ENCODE results near the gene CDKN1C.

The CDKN1C gene

GRCh38 chr11:2885678-2886081 is at the start of gene CDKN1C:
Gene CDKN1C, minus strand, starts transcription at chr11:2885775. Its CDS starts 319 bp downstream, at chr11:2885456.
- peak; percentile 65 for DNase-seq

GRCh38 chr11:2934611-2935239 is 49.1 kb upstream of the CDKN1C start:
- no peak for DNase-seq

- DNase-seq: no peak
Observed at GRCh38 chr11:2934021-2934550, 48.5 kb upstream of the CDKN1C start.

- DNase-seq: no peak
Observed at GRCh38 chr11:2933375-2934020, 47.9 kb upstream of the CDKN1C start.

- no peak for DNase-seq
Observed at GRCh38 chr11:2932850-2933251, 47.3 kb upstream of the CDKN1C start.

GRCh38 chr11:2931771-2932738 is 46.5 kb upstream of the CDKN1C start:
- no peak for DNase-seq

- no peak for DNase-seq
Observed at GRCh38 chr11:2931420-2931746, 45.8 kb upstream of the CDKN1C start.

GRCh38 chr11:2930704-2931419 is 45.3 kb upstream of the CDKN1C start:
- no peak for DNase-seq

- DNase-seq: no peak
Observed at GRCh38 chr11:2929950-2930703, 44.6 kb upstream of the CDKN1C start.

- DNase-seq: no peak
Observed at GRCh38 chr11:2929531-2929949, 44.0 kb upstream of the CDKN1C start.

- no peak for DNase-seq
Observed at GRCh38 chr11:2928605-2929530, 43.3 kb upstream of the CDKN1C start, which contains the start of gene PHLDA2. Gene PHLDA2, minus strand, starts transcription at chr11:2929420. Its CDS starts 56 bp downstream, at chr11:2929364.

GRCh38 chr11:2927851-2928604 is 42.5 kb upstream of the CDKN1C start:
- no peak for DNase-seq

- no peak for DNase-seq
Observed at GRCh38 chr11:2927121-2927800, 41.7 kb upstream of the CDKN1C start.

GRCh38 chr11:2926611-2927051 is 41.1 kb upstream of the CDKN1C start:
- no peak for DNase-seq

GRCh38 chr11:2924821-2925675 is 39.5 kb upstream of the CDKN1C start:
- DNase-seq: no peak

GRCh38 chr11:2924381-2924780 is 38.8 kb upstream of the CDKN1C start:
- DNase-seq: no peak

- DNase-seq: no peak
Observed at GRCh38 chr11:2923446-2924375, 38.1 kb upstream of the CDKN1C start.

All from NCI-H1048 (cell line).